ENCODE results near the gene NEU2.
"Not testable (repeated sequence)": the region's sequence is repeated elsewhere in the genome, so short reads cannot be mapped to it uniquely, and the experiment has no call there.

The NEU2 gene

GRCh38 chr2:233056961-233057605 lies 24.6 kb downstream of the NEU2 start:
- DNase-seq (ENCODE audit: low read depth, low spot score) = no peak

DNA sequence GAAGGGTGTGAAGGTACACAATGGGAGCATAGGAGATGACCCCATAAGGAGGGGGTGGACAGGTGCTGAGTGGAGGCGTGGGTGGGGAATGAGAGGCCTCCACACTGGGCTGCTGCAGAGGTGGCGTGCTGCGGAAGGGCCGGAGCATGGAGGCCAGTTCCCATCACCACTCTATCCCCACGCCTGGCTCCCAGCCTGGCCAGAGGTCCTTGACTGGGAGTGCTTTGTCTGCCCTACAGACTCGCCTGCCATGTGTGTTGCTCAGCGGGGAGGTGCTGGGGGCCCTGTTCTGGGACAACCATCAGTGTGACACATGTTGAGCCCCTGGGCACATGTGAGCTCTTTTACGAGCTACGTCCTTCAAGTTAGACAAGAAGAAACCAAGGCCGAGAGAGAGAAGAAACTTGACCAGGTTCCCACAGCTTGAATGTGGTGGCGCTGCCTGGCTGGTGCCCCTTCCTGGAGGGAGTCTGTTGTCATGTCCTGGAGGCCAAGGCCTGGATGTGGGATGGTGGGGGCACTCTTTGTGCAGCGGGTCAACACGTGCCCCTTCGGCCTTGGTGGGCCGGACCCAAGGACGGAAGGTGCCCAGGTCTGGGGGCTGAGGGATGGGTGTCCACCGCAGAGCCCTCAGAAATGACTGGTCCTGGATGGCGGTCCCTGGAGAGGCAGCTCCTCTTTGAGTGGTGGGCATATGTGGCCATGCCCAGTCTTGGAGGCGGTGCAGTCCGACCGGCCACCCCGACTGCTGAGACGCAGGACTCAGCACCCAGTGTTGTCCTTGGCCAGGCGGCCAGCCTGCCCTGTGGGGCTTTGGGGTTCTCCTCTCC lies 26.5 kb downstream of the NEU2 start:
- no peak for DNase-seq (ENCODE audit: low read depth, low spot score)

GRCh38 chr2:233059547-233059796 lies 27.0 kb downstream of the NEU2 start:
- DNase-seq (ENCODE audit: low read depth, low spot score) = no peak

DNA sequence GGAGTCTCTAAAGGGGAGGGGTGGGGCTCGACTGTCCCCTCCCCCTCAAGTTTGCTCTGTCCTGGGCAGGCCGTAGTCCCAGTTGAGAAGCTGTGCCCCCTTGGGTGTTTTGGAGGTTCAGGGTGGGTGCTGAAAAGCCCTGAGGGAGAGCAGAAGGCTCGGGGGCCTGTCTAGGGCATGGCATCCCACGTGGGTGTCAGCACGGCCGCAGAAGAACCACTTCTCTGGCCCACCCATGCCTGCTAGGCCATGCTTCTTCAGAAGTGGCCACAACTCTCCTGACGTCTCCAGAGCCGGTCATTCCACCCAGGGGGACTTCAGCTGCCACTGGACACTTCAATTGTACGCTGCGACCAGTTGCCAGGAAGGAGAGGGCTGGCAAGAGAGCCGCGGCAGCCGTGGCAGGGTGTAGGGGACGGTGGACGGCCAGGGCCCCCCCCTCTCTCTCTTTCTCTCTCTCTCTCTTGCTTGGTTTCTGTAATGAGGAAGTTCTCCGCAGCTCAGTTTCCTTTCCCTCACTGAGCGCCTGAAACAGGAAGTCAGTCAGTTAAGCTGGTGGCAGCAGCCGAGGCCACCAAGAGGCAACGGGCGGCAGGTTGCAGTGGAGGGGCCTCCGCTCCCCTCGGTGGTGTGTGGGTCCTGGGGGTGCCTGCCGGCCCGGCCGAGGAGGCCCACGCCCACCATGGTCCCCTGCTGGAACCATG lies 27.5 kb downstream of the NEU2 start, which contains the start of gene INPP5D:
Gene INPP5D (plus strand): TSS at position 546 of the 704 bp plus-strand sequence. CDS start 137 bp downstream, at position 683.
- DNase-seq (ENCODE audit: low read depth, low spot score) = no peak

DNA sequence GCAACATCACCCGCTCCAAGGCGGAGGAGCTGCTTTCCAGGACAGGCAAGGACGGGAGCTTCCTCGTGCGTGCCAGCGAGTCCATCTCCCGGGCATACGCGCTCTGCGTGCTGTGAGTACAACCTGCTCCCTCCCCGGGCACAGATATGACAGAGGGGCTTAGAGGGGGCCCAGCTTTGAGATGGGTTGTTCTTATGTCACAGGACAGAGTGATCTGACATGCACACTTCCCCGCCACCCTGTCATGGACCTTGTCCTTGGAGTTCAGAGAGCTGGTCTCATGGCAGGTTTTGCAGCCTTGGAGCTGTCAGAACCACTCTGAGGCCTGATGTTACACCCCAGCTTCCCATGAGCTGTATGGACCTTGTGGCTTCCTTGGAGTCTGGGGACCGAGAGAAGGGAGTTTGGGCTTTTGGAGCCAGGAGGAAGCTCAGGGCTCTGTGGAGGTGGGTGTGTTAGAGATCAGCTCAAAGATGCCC lies 28.1 kb downstream of the NEU2 start:
- DNase-seq (ENCODE audit: low read depth, low spot score) = no peak

- no peak for DNase-seq (ENCODE audit: low read depth, low spot score)
Measured at GRCh38 chr2:233060980-233061590, 28.6 kb downstream of the NEU2 start.

- no peak for DNase-seq (ENCODE audit: low read depth, low spot score)
Measured at GRCh38 chr2:233061591-233062450, 29.3 kb downstream of the NEU2 start.

DNA sequence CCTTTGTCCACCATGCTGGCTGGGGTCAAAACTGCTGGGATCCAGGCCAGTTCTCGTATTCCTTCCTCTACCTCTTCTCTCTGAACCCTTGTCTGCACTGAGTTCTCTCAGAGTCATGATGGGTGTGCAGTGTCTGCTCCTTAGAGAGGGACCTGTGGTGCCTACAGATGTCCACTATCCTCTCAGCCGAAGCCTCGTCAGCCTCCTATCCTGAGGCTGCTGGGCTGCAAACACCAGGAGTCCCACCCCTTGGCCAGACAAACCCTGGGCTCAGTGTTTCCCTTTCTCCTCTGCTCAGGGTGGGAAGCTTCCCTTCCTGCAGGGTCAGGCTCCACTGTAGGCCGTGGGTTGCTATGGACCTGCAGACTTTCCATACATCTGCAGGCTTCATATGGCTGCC lies 30.0 kb downstream of the NEU2 start:
- no peak for DNase-seq (ENCODE audit: low read depth, low spot score)

DNA sequence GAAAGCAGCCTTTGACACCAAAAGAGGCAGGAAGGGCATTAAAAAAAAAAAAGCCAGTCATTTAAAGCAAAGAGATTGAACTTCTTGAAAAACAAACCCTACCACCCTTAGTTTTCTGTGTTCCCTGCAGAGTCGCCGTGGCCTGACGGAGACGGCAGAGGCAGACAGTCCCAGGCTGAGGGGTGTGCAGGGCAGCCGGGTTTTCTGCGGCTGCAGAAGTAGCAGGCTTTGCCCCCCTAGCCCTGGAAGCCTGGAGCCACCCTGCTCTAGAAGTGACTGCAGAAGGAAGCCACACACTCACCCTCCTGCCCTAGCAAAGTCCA lies 30.4 kb downstream of the NEU2 start:
- DNase-seq (ENCODE audit: low read depth, low spot score) = no peak

- no peak for DNase-seq (ENCODE audit: low read depth, low spot score)
Measured at GRCh38 chr2:233063269-233063975, 30.9 kb downstream of the NEU2 start.

DNA sequence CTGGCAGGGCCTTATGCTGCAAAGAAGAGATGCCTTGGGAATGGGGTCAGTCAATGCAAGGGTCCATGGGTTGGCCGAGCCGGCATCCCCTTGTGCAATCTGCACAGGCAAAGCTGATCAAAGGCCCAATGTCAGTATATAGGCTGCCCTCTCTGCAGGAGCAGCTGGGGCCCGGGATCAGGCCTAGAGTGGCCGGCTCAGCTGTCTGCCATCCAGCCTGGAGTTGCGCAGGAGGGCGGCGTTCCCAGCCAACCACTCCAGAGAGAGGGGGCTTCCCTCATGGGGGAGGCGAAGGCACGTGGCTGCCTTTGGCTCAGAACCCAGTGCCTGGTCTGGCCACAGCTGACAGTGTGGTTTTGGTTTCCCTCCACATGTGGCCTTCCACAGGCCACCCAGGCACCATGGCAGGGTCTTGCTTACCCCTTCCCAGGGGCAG lies 31.5 kb downstream of the NEU2 start:
- DNase-seq (ENCODE audit: low read depth, low spot score) = no peak

DNA sequence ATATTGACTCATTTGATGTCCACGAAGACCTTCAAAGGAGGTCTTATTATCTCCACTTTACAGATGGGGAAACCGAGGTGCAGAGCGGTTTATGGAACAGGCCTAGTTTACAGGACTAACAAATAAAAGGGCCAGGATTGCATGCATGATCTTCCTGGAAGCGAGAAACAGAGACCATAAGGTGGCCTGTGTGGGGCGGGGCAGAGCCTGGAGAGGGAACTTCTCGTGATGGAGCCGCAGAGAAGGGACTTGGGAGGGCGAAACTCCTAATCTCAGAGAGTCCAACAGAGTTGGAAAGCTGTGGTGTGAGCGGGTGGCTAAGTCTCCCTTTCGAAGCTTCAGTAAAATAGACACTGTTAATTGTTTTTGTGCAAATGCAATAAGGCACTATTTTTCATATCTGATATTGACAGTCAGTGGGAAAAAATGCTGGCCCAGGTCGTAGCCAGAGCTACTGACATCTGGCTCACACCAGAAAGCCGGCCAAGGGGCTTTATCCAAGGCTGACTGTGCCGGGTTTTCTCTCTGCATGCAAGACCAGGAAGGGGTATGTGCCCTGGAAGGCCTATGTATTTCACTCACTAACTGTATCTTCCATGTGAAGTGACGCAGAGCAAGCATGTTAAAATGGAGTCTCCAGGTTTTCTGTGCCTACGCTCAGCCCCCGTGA lies 32.2 kb downstream of the NEU2 start:
- no peak for DNase-seq (ENCODE audit: low read depth, low spot score)

GRCh38 chr2:233065200-233065589 lies 32.7 kb downstream of the NEU2 start:
- DNase-seq (ENCODE audit: low read depth, low spot score) = not testable (repeated sequence)

GRCh38 chr2:233065954-233066470 lies 33.5 kb downstream of the NEU2 start:
- DNase-seq (ENCODE audit: low read depth, low spot score) = no peak

DNA sequence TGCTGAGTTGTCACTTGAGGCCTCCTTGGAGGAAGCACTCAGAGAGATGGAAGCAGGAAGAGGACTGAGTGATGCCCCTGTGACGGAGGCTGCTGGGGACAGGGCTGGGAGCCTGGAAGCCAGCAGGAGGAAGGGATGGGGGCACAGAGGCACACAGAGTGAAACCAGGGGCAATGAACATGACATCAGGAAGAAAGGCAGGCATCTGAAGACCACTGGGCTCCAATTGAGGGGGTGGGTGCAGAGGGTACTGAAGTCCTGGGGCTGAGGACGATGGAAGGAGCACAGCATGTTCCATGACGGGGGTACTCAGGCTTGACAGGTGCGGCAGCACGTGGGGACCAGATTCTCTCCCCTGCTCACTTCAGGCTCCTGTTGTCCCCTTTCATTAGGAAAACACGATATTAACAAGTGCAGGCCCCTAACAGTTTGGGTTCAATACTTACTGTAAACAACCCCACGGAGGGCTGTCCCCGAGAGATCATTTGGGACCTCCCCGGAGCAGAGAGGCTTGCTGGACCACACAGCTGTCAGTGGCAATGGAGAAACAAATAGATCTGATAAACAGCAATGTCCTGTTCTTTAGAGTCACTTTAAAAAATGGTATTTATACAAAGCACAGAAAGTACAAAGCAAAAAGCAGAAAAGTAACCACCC lies 36.4 kb downstream of the NEU2 start:
- DNase-seq (ENCODE audit: low read depth, low spot score) = no peak

GRCh38 chr2:233072838-233073237 lies 40.4 kb downstream of the NEU2 start:
- no peak for DNase-seq (ENCODE audit: low read depth, low spot score)

DNA sequence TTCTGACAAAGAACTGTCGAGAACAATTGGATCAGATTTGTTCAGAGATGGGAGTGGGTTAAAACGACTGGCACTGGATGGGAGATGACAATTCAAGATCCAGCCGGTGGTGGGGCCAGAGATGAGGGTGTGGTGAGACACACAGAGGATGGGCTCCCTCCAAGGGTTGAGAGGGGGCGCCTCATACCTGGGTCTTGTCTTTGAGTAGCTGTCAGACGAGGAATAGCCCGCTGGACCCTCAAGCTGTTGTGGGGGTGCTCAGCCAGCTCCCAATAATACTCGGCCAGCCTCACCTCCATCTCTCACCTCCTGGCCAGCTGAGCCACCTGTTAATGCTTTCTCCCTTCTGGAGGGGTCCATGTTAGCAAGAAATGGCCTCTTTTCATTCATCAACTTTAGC lies 41.6 kb downstream of the NEU2 start:
- DNase-seq (ENCODE audit: low read depth, low spot score) = no peak

- DNase-seq (ENCODE audit: low read depth, low spot score) = no peak
Measured at GRCh38 chr2:233075141-233075965, 42.9 kb downstream of the NEU2 start.

DNA sequence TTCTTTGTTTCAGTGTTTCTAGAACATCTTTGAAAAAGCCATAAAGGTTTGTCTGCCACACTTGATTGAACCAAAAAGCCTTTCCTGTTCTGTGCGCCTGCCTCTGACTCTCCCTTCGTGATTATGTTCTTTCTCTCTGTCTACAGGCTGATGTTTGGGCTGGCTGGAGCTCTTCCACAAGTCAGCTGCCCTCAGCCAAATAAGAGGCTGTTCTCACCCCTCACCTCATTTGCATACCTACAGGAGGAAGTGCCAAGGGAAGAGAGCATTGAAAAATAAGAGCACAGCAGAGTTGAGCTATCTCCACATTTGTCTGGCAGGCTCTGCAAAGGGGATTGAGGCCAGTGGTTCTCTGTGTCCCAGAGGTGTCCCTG lies 43.5 kb downstream of the NEU2 start:
- no peak for DNase-seq (ENCODE audit: low read depth, low spot score)

Data from smooth muscle cell of the brain vasculature (primary cell).